Sigmoid colon (tissue), 3 donors: ENCODE results near the gene DYRK1A.

Experiments
- POLR2A ChIP-seq, 2 donors: fragments of 450-650 bp; IDR thresholded peaks; one replicate each; pipeline ENCODE4 v1.6.1; 2016; ENCODE audit warnings: antibody characterized with exemption in 2 of 2, mild to moderate bottlenecking in 2 of 2, moderate library complexity in 2 of 2
- TF ChIP-seq, protein P1 (sequence below), 4 experiments: fragments of 450-650 bp in 3 of 4; fragments of 200-600 bp in 1 of 4; IDR thresholded peaks; one replicate each; pipeline ENCODE4 v1.5.1; 2016 to 2019; ENCODE audit warnings: antibody characterized with exemption in 4 of 4, mild to moderate bottlenecking in 3 of 4, moderate library complexity in 2 of 4

DNA sequence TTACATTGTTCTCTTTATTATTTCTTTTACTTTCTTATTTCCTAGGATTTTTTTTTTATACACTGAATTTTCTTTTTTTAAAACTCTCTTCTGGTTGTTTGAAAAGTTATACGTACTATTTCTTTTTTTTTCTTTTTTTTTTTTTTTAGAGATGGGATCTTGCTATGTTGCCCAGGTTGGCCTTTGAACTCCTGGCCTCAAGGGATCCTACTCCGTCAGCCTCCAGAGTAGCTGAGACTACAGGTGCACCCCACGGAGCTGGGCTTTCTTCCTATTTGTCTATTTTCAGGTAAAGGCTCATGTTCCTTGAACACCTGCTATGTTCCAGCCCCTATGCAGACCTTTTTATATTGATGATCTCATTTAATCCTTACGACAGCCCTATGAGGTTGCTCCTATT is 29.4 kb upstream of the DYRK1A start:
- TF ChIP-seq, protein P1, sequence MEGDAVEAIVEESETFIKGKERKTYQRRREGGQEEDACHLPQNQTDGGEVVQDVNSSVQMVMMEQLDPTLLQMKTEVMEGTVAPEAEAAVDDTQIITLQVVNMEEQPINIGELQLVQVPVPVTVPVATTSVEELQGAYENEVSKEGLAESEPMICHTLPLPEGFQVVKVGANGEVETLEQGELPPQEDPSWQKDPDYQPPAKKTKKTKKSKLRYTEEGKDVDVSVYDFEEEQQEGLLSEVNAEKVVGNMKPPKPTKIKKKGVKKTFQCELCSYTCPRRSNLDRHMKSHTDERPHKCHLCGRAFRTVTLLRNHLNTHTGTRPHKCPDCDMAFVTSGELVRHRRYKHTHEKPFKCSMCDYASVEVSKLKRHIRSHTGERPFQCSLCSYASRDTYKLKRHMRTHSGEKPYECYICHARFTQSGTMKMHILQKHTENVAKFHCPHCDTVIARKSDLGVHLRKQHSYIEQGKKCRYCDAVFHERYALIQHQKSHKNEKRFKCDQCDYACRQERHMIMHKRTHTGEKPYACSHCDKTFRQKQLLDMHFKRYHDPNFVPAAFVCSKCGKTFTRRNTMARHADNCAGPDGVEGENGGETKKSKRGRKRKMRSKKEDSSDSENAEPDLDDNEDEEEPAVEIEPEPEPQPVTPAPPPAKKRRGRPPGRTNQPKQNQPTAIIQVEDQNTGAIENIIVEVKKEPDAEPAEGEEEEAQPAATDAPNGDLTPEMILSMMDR (IDR thresholded peaks at IDR 0.05): no peak
- TF ChIP-seq POLR2A (IDR thresholded peaks at IDR 0.05): no peak
